ENCODE results near the gene RLF.
"Not testable (repeated sequence)": the region's sequence is repeated elsewhere in the genome, so short reads cannot be mapped to it uniquely, and the experiment has no call there.

DNA sequence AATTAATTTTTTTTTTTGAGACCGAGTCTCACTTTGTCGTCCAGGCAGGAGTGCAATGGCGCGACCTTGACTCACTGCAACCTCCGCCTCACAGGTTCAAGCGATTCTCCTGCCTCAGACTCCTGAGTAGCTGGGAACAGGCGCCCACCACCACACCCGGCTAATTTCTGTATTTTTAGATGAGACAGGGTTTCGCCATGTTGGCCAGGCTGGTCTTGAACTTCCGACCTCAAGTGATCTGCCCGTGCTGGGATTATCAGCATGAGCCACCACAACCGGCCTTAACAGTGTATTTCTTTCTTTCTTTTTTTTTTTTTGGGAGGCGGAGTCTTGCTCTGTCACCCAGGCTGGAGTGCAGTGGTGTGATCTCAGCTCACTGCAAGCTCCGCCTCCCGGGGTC is 15.8 kb downstream of the RLF start:
- not testable (repeated sequence) for TF ChIP-seq POLR2A (IDR thresholded peaks at IDR 0.05; ENCODE audit: low read depth, low read length); POLR2AphosphoS5 (IDR thresholded peaks at IDR 0.05; ENCODE audit: low read depth, low read length); TAF1 (IDR thresholded peaks at IDR 0.05; ENCODE audit: borderline replicate concordance, low read depth, low read length)

Measured in GM12892 (cell line).